Large intestine (tissue), 3 donors: ENCODE results near the gene SLC16A6. TPM values are rescaled to one million over a fixed set of nuclear protein-coding genes. Genes with fewer than 3 reads are reported as not detected.
"Not testable (repeated sequence)": the region's sequence is repeated elsewhere in the genome, so short reads cannot be mapped to it uniquely, and the experiment has no call there.

Experiments used
- DNase-seq, 2 donors: peaks; one replicate each; pipeline versions ENCODE4 v3.0.0 to v3.0.0-alpha.2; 2013
- H3K27ac ChIP-seq: one replicate; pipeline ENCODE4 v1.5.1; 2013; ENCODE audit warnings: low read length
- H3K27me3 ChIP-seq: 2 replicates; pipeline ENCODE4 v1.6.1; 2013; ENCODE audit warnings: low read length; ENCODE audit not compliant: control insufficient read depth, insufficient read depth
- H3K36me3 ChIP-seq: 2 replicates; pipeline ENCODE4 v1.6.1; 2013; ENCODE audit warnings: low read length; ENCODE audit not compliant: control insufficient read depth, insufficient read depth
- H3K4me1 ChIP-seq: one replicate; pipeline ENCODE4 v1.6.1; 2013; ENCODE audit warnings: low read length; ENCODE audit not compliant: control insufficient read depth, insufficient read depth
- H3K4me3 ChIP-seq: one replicate; pipeline ENCODE4 v1.5.1; 2013; ENCODE audit warnings: low read length
- H3K9me3 ChIP-seq: one replicate; pipeline ENCODE4 v1.6.1; 2013; ENCODE audit warnings: mild to moderate bottlenecking, low read depth, low read length, moderate library complexity; ENCODE audit not compliant: control insufficient read depth
- WGBS: methylation state at CpG from one replicate; pipeline ENCODE4 v1.1.5; 2013; ENCODE audit warnings: low lambda C conversion rate; ENCODE audit not compliant: insufficient coverage; 5-methylcytosine and 5-hydroxymethylcytosine counted together
- polyA plus RNA-seq: library from polyadenylated mRNA; unstranded; fragments of 120-200 nt; gene quantifications from one replicate; pipeline ENCODE4 v1.2.1, GENCODE V29; 2013

Gene SLC16A6
- polyA plus RNA-seq, 1 donor: 0.27 TPM

- WGBS: no CpG with 5 or more reads among the region's 7 CpGs
These were observed 1.5 kb downstream of the SLC16A6 start for GRCh38 chr17:68289473-68289872.

GRCh38 chr17:68288804-68289203 is 2.1 kb downstream of the SLC16A6 start:
- 73% methylated on average over 4 of the region's 7 CpGs for WGBS
- H3K9me3 ChIP-seq: peaks cover 3% of the 10 kb centered on the region
- H3K4me1 ChIP-seq: no peaks in the 10 kb centered on the region
- H3K36me3 ChIP-seq: no peaks in the 10 kb centered on the region
- no peak for DNase-seq
- peaks cover 52% of the 10 kb centered on the region for H3K27me3 ChIP-seq
- H3K4me3 ChIP-seq: no peak overlapping the region
- H3K27ac ChIP-seq: no peak overlapping the region

More at GRCh38 chr17:68289473-68289872, 1.5 kb downstream of the SLC16A6 start:
- Histone ChIP-seq H3K9me3 (peaks cover 3% of the 10 kb centered on the region), H3K4me1 (no peaks in the 10 kb centered on the region), H3K36me3 (no peaks in the 10 kb centered on the region), H3K4me3 (no peak overlapping the region), H3K27ac (no peak overlapping the region), H3K27me3 (peaks cover 59% of the 10 kb centered on the region)
- no peak for DNase-seq

GRCh38 chr17:68288375-68288774 is 2.6 kb downstream of the SLC16A6 start:
- no peak for DNase-seq
- Histone ChIP-seq H3K4me1 (no peaks in the 10 kb centered on the region), H3K36me3 (no peaks in the 10 kb centered on the region), H3K4me3 (no peak overlapping the region), H3K9me3 (peaks cover 3% of the 10 kb centered on the region), H3K27ac (no peak overlapping the region), H3K27me3 (peaks cover 48% of the 10 kb centered on the region)
- WGBS: no CpG with 5 or more reads among the region's 5 CpGs

GRCh38 chr17:68281965-68282364 is 9.0 kb downstream of the SLC16A6 start:
- not testable (repeated sequence) for H3K9me3 ChIP-seq, H3K27ac ChIP-seq, H3K4me3 ChIP-seq, DNase-seq, H3K27me3 ChIP-seq, H3K4me1 ChIP-seq, H3K36me3 ChIP-seq
- WGBS: no CpG with 5 or more reads among the region's 6 CpGs

GRCh38 chr17:68277807-68278206 is 13.1 kb downstream of the SLC16A6 start:
- H3K4me1 ChIP-seq: no peaks in the 10 kb centered on the region
- no peak overlapping the region for H3K4me3 ChIP-seq
- H3K27ac ChIP-seq: no peak overlapping the region
- no peaks in the 10 kb centered on the region for H3K36me3 ChIP-seq
- H3K27me3 ChIP-seq: no peaks in the 10 kb centered on the region
- no peak for DNase-seq
- no peaks in the 10 kb centered on the region for H3K9me3 ChIP-seq
- 100% methylated on average over 2 of the region's 5 CpGs for WGBS

GRCh38 chr17:68276339-68276738 is 14.6 kb downstream of the SLC16A6 start:
- no CpG with 5 or more reads among the region's 3 CpGs for WGBS
- H3K9me3 ChIP-seq, H3K27ac ChIP-seq, H3K27me3 ChIP-seq, H3K4me1 ChIP-seq, DNase-seq, H3K4me3 ChIP-seq, H3K36me3 ChIP-seq: not testable (repeated sequence)

- Histone ChIP-seq H3K36me3 (no peaks in the 10 kb centered on the region), H3K9me3 (no peaks in the 10 kb centered on the region), H3K27ac (no peak overlapping the region), H3K4me3 (no peak overlapping the region), H3K4me1 (no peaks in the 10 kb centered on the region), H3K27me3 (no peaks in the 10 kb centered on the region)
- DNase-seq: no peak
- no CpG with 5 or more reads among the region's 11 CpGs for WGBS
These were observed 17.2 kb downstream of the SLC16A6 start for GRCh38 chr17:68273722-68274121.

GRCh38 chr17:68265833-68266232 is 25.1 kb downstream of the SLC16A6 start:
- WGBS: 100% methylated on average over 2 of the region's 2 CpGs
- not testable (repeated sequence) for H3K9me3 ChIP-seq, H3K36me3 ChIP-seq, H3K4me1 ChIP-seq, H3K27me3 ChIP-seq, DNase-seq, H3K27ac ChIP-seq, H3K4me3 ChIP-seq

- H3K4me3 ChIP-seq, H3K4me1 ChIP-seq, H3K36me3 ChIP-seq, H3K27me3 ChIP-seq, H3K9me3 ChIP-seq, H3K27ac ChIP-seq: not testable (repeated sequence)
- peak in 1 of 2 donors; percentile 32 for DNase-seq
- WGBS: no CpG with 5 or more reads among the region's 9 CpGs
These were observed 27.7 kb downstream of the SLC16A6 start for GRCh38 chr17:68263101-68263681.

- DNase-seq, H3K9me3 ChIP-seq, H3K27ac ChIP-seq, H3K4me3 ChIP-seq, H3K27me3 ChIP-seq, H3K36me3 ChIP-seq, H3K4me1 ChIP-seq: not testable (repeated sequence)
- WGBS: no CpG with 5 or more reads among the region's 2 CpGs
These were observed 28.5 kb downstream of the SLC16A6 start for GRCh38 chr17:68262467-68262866.

GRCh38 chr17:68260051-68260762 is 30.7 kb downstream of the SLC16A6 start:
- 90% methylated on average over 2 of the region's 9 CpGs for WGBS
- peaks cover 4% of the 10 kb centered on the region for H3K36me3 ChIP-seq
- no peaks in the 10 kb centered on the region for H3K27me3 ChIP-seq
- no peak overlapping the region for H3K4me3 ChIP-seq
- H3K4me1 ChIP-seq: peaks cover 7% of the 10 kb centered on the region
- H3K27ac ChIP-seq: no peak overlapping the region
- DNase-seq: no peak
- no peaks in the 10 kb centered on the region for H3K9me3 ChIP-seq
